MCF 10A (cell line): ENCODE data around the gene ADNP. TPM values are rescaled to one million over a fixed set of nuclear protein-coding genes. Genes with fewer than 3 reads are reported as not detected.
A peak's percentile ranks its signal among the peaks of the same experiment; 100 is the strongest.

ENCODE experiments used
- BruUV-seq: library from RNA; stranded (reverse); fragments of 400-500 nt; replicated peaks from 2 replicates; lab custom pipeline; 2021; lab: Mats Ljungman, UMichigan
- CTCF ChIA-PET: fragments of 300-600 bp; sonication (Branson Sonifier 250); formaldehyde crosslinking; extraction: SDS; loops from one replicate; lab custom pipeline; 2021; ENCODE audit warnings: antibody characterized with exemption, inconsistent platforms; lab: Yijun Ruan, JAX
- POLR2A ChIA-PET: fragments of 300-600, 350-650 bp; sonication (Branson Sonifier 250); formaldehyde crosslinking; extraction: SDS; loops from one replicate; lab custom pipeline; 2020; ENCODE audit warnings: antibody characterized with exemption, inconsistent platforms; lab: Yijun Ruan, JAX
- DNase-seq: peaks from one replicate; pipeline ENCODE4 v3.0.0-alpha.2; 2018; ENCODE audit not compliant: unreplicated experiment
- H3K27ac Mint-ChIP-seq: one replicate; pipeline ENCODE4 v1.8.0; 2022; ENCODE audit warnings: mild to moderate bottlenecking, low read depth, mixed read lengths; ENCODE audit not compliant: unreplicated experiment
- H3K27me3 Mint-ChIP-seq: one replicate; pipeline ENCODE4 v1.8.0; 2022; ENCODE audit warnings: mixed read lengths; ENCODE audit not compliant: insufficient read depth, unreplicated experiment
- H3K36me3 Mint-ChIP-seq: one replicate; pipeline ENCODE4 v1.8.0; 2022; ENCODE audit warnings: mild to moderate bottlenecking, moderate library complexity, mixed read lengths; ENCODE audit not compliant: insufficient read depth, unreplicated experiment
- H3K4me1 Mint-ChIP-seq: one replicate; pipeline ENCODE4 v1.8.0; 2022; ENCODE audit warnings: mixed read lengths; ENCODE audit not compliant: insufficient read depth, unreplicated experiment
- H3K4me3 Mint-ChIP-seq: one replicate; pipeline ENCODE4 v1.8.0; 2022; ENCODE audit warnings: mild to moderate bottlenecking, moderate library complexity, mixed read lengths; ENCODE audit not compliant: unreplicated experiment
- H3K9me3 Mint-ChIP-seq: one replicate; pipeline ENCODE4 v1.8.0; 2022; ENCODE audit warnings: mixed read lengths; ENCODE audit not compliant: unreplicated experiment
- CTCF ChIP-seq: fragments of 200-600 bp; IDR thresholded peaks from one replicate; pipeline ENCODE4 v1.8.0; 2022; ENCODE audit warnings: antibody characterized with exemption, mild to moderate bottlenecking; ENCODE audit not compliant: unreplicated experiment
- intact Hi-C: fragments of 100-400 bp; cut with micrococcal nuclease; formaldehyde crosslinking; loops from 2 replicates; pipeline ENCODE4 v1.14.1; 2022
- total RNA-seq: library from RNA; stranded (reverse); gene quantifications from 2 replicates; pipeline ENCODE4 v1.2.3, GENCODE V29; 2022

Gene ADNP
- total RNA-seq, 1 experiment from 2014 or later: 77.5 TPM

DNA sequence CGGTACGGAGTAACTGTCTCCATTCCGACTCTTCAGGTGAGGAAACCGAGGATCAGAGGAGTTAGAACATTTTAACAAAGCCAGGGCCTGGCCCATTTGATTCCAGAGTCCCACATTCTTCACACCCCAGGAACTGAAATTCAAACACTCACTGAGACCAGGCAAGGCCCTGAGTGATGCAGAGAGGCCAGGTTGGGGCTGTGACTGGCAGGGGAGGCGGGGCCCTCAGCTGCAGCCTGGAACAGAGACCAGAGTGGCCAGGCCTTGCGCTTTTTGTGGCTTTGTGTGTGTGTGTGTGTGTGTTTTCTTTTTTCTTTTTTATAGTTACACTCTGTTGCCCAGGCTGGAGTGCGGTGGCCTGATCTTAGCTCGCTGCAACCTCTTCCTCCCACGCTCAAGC is 79.2 kb downstream of the ADNP start:
- Mint-ChIP-seq H3K4me1 (peaks cover 38% of the 10 kb centered on the region), H3K36me3 (no peaks in the 10 kb centered on the region), H3K9me3 (no peaks in the 10 kb centered on the region), H3K4me3 (no peak overlapping the region), H3K27me3 (no peaks in the 10 kb centered on the region), H3K27ac (no peak overlapping the region)
- intact Hi-C loops: no loop called here
- no TSS peak for BruUV-seq
- no peak for TF ChIP-seq CTCF
- ChIA-PET CTCF (interaction anchor here (1.2 kb wide), 1 partner anchor 57 kb away, joined by 3 read pairs; the partner anchor contains the start of gene BCAS4), POLR2A (interaction anchor here (7.0 kb wide), 1 partner anchor 13 kb away, joined by 89 read pairs; no protein-coding TSS in a partner anchor)
- DNase-seq: no peak

DNA sequence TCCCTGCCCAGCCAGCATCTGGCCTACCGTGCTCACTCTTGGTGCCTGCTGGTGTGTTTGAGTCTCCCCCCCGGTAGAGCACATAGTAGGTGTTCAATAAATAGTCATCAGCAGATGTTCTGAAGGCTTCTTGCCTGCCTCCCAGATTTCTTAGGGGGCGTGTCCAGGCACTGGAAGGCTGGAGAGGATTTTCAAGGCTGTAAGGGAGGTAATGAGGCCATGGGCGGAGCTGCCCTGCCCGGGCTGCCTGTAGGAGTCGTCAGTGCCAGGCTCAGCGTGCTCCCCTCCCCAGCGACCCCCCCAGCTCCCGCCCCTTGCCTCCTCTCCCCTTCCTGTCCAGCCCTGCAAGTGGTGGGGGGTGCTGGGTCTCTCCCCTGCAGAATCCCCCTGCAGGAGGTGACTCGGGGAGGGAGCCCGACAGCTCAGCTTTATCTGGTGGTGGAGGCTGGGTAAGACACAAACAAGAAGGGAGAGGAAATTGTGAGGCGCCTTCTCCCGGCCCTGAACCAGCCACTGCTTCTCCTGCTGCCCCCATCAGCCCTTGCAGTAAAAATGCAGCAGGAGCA is 80.4 kb downstream of the ADNP start:
- no peak for DNase-seq
- H3K4me1 Mint-ChIP-seq: peaks cover 34% of the 10 kb centered on the region
- no peak for TF ChIP-seq CTCF
- BruUV-seq: no TSS peak
- ChIA-PET POLR2A (interaction anchor here (7.0 to 9.3 kb wide), 2 partner anchors 12 to 77 kb away, joined by 89 to 149 read pairs; partner anchors contain the start of gene ADNP), CTCF (interaction anchor here (1.1 to 5.2 kb wide), 4 partner anchors 18 to 79 kb away, joined by 3 to 32 read pairs (median 10); partner anchors contain the start of gene BCAS4)
- H3K27me3 Mint-ChIP-seq: no peaks in the 10 kb centered on the region
- H3K36me3 Mint-ChIP-seq: no peaks in the 10 kb centered on the region
- H3K9me3 Mint-ChIP-seq: no peaks in the 10 kb centered on the region
- no peak overlapping the region for H3K4me3 Mint-ChIP-seq
- intact Hi-C loops: no loop called here
- no peak overlapping the region for H3K27ac Mint-ChIP-seq

DNA sequence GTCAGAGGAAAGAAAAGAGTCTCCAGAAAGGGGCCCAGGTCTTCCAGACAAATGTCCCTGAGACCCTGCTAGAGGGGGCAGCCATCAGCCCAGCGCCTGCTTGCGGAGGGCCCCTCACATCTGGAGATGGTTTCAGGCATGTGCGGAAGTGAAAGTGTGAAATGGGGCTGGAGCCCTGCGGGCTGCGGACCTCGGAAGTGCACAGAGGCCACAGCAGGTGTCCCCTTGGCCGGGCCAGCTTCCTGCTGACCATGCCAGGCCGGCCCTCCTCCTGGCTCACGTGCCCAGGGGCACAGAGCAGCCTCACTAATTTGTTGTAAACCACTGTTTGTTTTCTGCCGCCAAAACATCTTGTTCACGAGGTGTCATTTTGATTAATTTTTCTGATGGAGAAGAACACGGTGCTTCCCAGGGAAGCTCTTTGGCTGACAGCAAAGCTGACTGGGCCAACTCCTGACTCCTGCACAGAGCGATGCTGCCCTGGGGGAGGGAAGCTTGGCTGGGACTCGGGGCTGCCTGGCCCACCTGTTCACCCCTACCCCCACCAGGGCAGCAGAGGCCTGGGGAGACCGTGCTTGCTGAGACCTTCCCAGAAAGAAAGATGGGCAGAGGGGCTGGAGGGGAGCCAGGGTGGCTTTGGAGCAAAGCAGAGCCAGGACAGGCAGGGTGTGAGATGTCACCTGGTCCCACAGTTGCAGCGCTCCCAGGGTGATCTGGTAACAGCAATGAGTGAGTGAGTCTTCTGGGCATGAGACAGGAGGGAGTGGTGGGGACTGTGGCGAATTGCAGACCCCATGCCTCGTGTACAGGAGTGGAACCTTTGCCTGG is 82.2 kb downstream of the ADNP start:
- intact Hi-C loops: no loop called here
- TF ChIP-seq CTCF: no peak
- peak overlapping the region; percentile 58 for H3K27ac Mint-ChIP-seq
- ChIA-PET POLR2A (interaction anchor here (0.5 to 9.3 kb wide), 31 partner anchors 8 to 740 kb away, joined by 3 to 149 read pairs (median 6); partner anchors contain the start of genes ADNP, BCAS4, DPM1 and MOCS3), CTCF (interaction anchor here (0.6 to 5.2 kb wide), 14 partner anchors 9 to 969 kb away, joined by 3 to 32 read pairs (median 4); partner anchors contain the start of genes ADNP and BCAS4)
- DNase-seq: peak; percentile 65
- H3K4me3 Mint-ChIP-seq: peak overlapping the region; percentile 29
- no peaks in the 10 kb centered on the region for H3K27me3 Mint-ChIP-seq
- H3K4me1 Mint-ChIP-seq: peaks cover 31% of the 10 kb centered on the region
- H3K36me3 Mint-ChIP-seq: no peaks in the 10 kb centered on the region
- no TSS peak for BruUV-seq
- H3K9me3 Mint-ChIP-seq: no peaks in the 10 kb centered on the region
